Activated T-helper 9 cell treated with anti-CD3 and anti-CD28 coated beads, Interleukin-2, amount 50 U/mL, for 16 hours (primary cell): Measurements from ENCODE around the gene TIRAP.
"Not testable (repeated sequence)": the region's sequence is repeated elsewhere in the genome, so short reads cannot be mapped to it uniquely, and the experiment has no call there.

Experiments used
- DNase-seq: peaks from one replicate; pipeline ENCODE4 v3.0.0-alpha.2; 2020; ENCODE audit warnings: low read depth

TIRAP gene

DNA sequence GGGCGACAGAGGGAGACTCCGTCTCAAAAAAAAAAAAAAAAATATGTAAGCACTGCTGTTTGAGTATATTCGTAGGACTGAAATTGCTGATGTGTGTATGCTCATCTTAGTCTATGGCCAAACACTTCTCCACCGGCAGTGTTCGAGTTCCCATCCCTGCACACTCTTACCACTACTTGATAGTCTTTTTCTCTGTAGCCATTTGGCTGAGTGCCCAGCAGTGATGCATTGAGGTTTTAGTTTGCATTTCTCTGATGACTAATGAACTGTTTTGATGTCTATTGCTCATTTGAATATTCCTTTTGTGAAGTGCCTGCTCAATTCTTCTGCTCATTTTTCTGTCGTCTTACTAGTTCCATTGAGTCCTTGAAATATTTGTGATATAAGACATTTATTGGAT, 1.9 kb downstream of the TIRAP start:
- DNase-seq = peak; percentile 75

DNA sequence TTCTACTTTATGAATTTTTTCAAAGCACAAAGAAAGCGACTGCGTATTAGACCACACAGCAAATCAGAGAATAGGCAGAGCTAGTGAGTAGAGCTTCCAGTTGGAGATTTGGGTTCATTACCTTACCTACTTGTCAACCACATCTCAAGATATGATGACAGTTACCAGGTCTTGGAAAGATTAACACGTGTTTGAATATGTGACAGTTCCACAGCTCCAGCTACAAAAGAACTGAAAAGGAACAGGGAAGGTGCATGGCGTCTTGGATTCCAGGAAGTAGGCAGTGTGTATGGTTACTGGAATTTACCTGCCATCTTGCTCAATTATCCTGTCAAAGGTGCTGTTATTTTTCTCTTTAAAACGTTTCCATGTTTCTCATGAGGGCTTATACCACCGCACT, 5.3 kb downstream of the TIRAP start:
- DNase-seq = no peak

DNA sequence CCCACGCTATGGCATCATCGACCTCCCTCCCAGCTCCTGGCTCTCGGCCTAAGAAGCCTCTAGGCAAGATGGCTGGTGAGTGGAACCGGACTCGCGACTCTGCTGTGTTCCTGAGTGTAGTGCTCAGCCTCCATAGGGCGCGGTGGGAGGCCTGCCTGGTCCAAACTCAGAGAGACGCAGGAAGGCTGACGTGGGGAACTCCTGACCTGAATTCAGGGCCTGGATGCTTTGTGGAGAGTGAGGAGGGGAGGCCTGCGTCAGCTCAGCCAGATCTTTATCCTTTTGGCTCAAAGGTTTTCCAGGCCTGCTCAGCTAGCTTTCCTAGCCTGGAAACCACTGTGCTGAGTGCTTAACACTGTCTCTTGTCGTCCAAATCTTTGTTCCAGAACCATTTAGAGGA, 8.0 kb downstream of the TIRAP start:
- DNase-seq = no peak

DNA sequence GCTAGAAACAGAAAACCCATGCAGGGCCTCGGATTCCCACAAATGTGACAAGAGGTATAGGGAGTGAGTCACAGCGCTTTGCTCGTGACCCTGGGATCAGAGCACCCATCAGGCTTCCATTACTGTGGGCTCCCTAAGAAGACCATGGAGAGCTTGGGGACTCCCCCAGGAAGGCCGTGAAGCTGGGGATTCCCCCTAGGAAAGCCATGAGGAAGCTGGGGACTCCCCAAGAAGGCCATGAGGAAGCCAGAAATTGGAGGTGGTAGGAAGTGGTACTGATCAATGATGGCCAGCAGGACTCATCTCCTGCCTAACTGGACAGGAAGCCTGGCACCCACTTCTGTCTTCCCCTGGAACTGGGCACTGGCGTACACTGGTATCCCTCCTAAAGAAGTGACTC, 10.8 kb downstream of the TIRAP start:
- DNase-seq = no peak

DNA sequence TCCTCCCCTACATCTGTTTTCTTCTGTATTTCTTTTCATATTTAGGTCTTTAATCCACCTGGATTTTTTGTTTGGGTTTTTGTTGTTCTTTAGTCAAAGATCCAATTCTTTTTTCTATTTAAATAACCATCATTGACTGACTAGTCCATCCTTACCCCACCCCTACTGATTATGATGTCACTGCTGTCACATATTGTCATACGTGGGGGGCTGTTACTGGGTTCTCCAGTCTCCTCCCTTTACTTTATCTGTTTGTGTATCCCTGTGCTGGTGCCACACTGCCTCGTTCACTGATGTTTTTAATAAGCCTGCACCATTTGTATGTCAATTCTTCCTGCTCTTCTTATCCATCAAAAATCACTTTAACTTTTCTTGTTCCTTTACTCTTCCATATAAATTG, 14.1 kb downstream of the TIRAP start:
- no peak for DNase-seq

DNA sequence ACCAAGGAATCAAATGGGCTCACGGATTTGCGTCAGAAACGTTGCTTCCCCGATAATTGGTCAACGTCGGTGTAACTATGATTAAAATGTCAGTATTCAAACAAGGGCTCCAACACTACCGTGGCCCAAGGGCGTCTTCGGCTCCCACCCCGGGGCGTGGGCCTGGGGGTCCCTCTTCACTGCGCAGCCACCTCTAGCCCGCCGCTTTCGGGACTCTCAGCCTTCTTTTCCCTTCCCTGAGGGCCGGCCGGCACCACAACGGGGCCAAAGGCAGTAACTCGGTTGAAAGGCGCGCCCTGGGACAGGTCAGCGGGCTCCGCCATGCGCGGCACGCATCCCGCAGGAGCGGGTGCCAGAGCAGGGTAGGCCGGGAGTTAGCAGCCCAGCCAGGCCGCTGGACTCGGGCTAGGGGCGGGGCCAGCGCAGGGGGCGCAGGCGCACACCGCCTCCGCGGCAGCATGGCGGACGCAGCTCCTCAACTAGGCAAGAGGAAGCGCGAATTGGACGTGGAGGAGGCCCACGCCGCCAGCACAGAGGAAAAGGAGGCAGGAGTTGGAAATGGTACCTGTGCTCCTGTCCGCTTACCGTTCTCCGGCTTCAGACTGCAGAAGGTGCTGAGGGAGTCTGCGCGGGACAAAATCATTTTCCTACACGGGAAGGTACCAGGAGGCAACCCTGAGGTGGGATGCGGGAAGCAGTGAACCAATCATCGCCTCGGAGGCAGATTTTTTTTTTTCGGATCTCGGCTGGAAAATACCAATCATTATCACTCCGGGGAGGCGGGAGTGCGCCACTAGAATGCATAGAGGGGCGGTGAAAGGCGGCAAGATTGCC, 20.9 kb downstream of the TIRAP start, which contains the start of gene DCPS:
DCPS (plus strand) TSS at position 438 of the 834 bp plus-strand sequence; CDS start at position 459, 21 bp downstream.
- peak; percentile 83 for DNase-seq

DNA sequence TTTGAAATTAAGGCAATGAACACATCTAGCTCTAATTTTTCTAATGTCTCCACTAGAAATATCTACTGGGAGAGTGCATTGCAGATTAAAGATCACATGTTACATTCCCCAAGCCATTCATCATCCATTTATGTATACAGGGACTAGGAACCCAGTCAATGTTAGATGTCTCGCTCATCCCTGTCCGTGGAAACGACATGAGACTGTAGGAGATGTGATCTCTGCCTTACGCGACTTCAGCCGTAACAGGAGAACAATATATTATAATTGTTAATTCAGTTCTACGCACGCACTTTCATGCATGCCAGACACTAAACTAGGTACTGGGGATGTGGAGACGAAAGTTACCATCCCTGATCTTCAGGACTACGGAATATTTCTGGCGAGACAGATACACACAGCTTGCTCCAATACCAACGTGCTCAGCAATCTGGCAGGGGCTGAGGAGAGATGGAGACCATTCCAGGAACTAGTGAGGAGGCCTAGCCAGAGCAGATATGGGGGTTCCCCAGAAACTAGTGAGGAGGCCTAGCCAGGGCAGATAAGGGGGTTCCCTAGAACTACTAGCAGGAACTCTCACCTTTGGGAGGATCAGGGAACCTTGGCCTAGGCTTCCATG, 21.7 kb downstream of the TIRAP start:
- DNase-seq = no peak

DNA sequence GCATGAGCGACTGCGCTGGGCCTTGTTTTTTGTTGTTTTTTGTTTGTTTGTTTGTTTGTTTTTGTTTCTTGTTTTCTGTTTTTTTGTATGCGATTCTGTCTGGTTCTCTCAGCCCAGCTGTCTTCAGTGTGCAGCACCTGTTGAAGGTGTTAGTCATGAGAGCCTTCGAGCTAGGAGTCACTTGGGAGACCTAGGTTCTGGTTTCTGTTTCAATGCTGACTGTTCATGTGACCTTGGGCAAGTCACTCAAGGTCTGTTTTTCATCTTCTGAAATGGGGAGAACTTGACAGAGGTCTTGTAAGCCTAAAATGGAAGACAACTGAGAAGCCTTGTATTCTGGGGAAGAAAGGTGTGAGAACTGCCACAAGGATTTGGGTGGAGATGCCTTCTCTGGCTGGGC, 22.8 kb downstream of the TIRAP start:
- no peak for DNase-seq

DNA sequence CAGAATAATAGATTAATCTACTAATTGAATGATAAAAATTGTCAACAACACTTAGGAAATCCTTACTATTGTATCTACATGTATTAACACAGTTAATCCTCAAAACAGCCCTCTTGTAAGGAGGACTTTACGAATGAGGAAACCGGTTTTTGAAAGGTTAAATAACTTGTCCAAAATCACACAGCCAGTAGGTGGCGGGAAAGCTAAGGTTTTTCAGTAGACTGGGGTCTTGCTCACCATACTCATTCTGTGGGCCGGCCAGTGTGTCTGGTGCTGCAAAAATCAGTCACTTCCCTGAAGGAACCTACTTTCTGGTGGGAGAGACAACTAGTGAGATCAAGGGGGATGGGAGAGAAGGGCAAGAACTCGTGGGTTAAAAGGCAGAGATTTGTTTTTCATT, 24.8 kb downstream of the TIRAP start:
- no peak for DNase-seq

DNA sequence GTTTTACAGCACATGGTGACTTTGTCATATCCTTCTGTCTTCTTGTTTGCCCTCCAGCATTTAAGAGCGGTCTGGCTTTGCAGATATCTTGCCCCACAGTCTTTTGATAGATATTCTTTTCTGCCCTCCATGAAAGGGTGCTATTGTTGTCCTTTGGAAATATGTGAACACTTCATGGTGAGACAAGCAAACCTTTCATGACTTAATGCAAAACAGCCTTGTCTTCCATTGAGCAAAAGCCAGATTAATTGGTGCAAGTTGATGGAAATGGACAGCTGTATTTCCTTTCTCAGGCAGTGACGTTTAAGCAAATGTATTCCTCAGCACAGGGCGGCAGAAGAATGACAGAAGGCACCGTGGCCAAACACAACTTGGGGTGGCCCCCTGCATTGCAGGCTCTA, 25.4 kb downstream of the TIRAP start:
- DNase-seq = no peak

DNA sequence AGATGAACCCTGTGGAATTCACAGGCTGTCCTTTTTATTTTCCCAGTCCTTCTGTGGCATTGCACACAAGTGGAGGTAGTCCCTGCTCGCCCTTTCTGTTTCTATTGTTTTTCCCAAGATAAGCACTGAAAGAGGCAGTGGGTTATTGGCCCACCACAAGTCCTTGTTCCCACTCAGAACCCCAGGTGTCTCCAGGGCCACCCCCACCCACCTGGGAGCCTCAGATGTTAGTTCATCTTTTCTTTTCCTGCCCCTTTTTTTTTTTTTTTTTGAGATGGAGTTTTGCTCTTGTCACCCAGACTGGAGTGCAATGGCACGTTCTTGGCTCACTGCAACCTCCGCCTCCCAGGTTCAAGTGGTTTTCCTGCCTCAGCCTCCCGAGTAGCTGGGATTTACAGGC, 25.9 kb downstream of the TIRAP start:
- not testable (repeated sequence) for DNase-seq

DNA sequence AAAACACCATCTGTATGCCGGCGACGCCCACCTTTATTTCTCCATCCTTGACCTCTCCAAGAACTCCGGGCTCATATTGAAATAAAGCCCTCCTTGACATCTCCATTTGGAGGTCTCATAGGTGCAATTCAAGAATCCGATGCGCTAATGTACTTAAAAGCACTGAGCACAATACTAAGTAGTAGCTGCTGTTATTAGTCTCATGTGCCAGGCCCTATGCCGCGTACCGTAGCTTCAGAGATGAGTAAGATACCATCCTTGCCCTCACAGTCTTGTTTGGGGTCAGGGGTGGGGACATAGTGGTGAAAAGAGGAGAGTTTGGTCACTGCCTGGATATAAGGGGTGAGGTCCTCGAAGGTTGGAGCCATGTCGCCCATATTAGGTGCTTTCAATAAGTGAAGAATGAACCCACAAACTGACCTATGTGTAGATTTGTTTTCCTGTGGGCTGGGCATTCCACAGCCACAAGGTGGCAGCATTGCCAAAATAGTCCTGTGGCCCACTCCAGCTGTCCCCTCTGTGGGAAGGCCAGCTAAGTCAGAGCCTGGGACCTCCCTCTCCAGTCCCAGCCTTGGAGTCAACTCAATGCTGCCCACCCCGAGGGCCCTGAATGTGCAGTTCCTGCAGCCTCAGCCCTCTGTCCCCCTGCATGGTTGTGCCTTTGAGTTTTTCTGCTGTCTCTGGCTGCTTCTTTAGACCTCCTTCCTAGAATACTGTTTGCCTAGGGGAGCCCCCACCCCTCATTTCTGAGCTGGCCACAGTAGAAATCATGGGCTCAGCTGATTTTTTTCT, 27.5 kb downstream of the TIRAP start:
- peak; percentile 27 for DNase-seq

DNA sequence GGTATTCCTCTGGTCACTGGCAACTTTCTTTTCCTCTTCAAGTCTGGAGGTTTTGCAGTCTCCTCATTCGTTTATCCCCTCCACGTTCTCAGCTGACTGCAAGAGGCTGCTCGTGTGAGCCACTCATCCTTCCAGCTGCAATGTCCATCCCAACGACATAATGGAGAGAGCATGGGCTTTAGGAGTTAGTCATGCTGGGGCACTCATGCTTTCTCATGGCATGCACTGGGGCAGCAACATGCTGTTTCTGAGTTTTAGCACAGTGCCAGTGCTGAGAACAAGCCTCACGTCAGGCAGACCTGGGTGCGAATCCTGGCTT, 28.1 kb downstream of the TIRAP start:
- no peak for DNase-seq

DNA sequence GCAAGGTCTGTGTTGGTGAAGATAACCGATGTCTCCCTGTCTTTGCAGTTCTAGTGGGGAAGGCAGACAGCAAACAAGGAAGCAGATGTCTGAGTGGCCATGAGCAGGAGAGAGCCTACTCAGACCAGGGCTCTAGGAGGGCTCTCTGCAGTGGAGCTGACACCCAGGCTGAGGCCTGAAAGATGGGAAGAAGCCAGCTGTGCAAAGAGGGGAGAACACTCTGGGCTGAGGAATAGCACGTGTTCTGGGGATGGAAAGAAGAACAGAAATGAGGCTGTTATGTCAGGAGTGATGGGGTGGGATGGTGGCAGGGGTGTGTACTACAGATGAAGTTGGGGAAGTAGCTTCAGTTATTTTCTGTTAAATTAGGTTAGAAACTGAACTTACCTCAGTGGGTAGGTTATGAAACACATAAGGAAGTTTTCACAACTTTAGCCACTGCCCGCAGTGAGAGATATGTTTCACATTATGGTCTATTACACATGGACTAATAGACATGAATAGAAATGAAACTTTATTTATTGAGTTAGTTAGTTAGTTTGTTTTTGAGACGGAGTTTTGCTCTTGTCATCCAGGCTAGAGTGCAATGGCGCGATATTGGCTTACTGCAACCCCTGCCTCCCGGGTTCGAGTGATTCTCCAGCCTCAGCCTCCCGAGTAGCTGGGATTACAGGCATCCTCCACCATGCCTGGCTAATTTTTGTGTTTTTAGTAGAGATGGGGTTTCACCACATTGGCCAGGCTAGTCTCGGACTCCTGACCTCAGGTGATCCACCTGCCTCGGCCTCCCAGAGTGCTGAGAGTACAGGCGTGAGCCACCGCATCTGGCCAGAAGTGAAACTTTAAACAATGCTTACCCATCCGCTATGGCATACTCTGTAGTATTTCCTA, 28.8 kb downstream of the TIRAP start:
- no peak for DNase-seq

DNA sequence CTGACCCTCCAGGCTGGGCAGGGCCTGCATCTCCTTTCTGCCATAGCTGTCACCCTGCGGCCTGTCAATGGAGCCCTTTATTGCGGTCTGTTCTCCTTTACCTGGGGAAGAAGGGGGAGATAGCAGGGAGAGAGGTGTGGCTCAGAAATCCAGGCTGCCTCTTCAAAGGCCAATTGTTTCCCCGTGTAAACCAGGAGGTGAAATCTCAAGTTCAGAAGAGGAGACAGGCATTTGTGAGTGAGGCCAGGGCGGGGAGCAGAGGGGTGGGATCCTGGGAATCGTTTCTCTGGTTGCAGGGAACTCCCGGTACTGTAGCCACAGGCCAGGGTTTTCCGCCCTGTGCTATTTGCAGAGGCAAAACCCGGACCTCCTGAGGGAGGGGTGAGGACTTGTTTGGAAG, 30.1 kb downstream of the TIRAP start:
- DNase-seq = no peak

DNA sequence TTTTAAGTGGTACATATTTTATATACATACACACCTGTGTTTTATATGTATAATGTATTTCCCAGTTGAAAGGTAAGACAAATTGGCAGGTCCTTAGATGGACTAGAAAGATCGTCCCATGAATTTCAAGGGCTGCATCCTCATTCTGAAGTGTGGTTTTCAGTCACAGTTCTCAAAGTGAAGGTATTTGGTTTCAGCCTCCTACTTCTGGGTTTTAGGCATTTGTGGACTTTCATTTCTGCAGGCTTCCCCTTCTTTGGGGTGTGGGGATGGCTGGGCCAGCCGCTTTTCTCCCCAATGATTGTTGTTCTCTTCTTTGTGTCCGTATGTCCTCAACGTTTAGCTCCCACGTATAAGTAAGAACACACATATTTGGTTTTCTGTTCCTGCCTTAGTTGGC, 30.9 kb downstream of the TIRAP start:
- DNase-seq = no peak

DNA sequence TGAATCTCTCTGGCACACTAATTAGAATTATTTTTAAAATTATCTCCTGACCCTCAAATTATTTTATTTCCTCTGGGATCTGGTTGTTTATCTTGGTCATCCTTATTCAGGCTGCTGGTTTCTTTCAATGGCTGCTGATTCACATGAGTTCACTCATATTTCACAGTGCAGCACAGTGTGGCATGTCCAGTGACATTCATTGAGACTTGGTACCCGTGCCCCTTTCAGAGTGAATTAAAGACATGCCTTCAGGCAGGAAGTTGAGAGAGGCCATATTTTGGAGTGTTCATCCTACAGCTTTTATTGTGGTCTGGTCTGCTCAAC, 34.5 kb downstream of the TIRAP start:
- DNase-seq = no peak

DNA sequence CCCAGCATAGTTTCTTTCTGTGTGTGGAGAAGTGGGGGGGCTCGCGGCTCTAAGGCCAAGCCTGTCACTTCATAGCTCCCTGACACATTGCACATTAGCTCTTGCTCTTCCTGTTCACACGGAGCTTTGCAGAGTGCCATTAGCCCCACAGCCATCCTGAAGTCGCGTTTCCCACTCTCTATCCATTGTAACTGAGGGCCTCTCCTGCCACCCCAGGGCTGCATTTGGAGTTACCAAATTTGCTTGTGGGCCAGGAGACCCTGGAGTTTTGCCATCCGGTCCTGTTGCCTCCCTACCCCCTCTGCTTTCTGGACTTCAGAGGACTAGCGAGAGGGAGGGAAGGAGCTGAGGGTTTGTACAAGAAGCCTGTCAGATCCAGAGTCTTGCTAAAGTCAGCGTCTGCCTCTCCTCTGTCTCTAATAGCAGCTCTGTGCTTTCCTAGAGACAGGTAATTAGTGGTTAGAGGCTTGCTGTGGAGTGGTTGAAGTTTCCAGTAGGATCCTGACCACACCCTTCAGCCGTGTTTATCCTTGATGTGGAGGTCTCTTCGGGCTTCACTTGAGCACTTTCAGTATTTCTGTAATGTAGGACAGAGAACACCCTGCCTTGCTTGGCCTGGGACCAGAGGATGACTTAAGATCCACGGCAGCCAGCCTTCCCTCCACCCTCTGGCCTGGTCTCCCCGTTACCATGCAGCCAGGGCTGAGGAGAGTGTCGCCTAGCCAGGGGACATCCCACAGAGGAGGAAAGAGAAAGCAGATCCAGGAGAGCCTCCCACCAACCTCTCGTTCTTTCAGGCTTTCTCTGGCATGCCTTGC, 35.1 kb downstream of the TIRAP start:
- DNase-seq = no peak

DNA sequence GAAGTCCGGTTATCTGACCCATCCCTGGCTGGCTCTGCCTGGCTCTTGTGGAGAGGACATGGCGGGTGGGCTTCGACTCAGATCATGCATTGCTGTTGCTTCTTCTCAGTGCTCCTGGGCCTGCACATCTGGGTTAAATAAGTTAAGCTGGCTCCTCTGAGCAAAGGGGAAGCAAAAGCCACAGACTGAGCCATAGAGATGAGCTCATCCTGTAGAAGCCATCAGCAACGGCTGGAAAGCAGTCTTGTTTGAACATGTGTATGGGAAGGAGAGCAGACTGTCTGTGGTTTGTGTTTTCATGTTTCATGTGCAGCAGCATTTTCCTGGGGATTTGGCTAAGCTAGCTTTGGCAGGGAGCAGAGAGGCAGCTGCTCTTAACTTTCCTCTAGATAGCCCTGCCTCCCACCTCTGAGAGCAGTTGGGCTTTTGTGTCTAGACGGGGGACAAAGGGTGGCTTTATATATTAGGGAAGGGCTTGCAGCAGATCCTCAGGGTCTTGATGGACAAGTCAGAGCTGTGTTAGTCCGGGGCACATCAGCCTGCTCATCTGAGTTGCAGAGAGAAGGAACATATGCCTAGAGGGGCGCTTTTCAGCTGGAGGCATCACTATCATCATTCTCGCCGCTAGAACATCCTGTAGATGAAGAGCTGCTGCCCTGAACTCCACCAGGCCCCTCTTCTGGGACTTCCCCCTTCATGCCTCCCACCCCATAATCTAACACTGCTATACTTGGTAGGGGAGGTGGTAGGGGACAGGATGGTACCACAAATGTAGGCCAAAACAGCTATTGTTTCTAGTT, 35.9 kb downstream of the TIRAP start:
- DNase-seq = no peak

DNA sequence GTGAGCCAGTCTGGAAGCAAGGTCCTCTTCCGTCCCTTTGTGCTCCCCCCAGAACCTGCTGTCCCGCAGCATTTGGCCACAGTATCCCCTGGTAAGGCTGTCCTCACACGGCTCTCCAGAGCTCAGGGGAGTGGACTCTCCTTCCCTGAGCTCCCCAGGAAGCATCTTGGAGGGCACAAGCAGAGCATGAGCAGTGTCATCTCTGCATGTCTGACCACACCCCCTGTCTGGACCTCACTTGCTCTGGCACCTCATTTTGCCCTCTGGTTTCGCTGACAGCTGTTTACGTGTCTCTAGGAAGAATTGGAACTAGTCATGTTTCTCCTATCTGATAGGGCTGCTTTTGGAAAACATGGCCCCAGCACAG, 36.5 kb downstream of the TIRAP start:
- no peak for DNase-seq

DNA sequence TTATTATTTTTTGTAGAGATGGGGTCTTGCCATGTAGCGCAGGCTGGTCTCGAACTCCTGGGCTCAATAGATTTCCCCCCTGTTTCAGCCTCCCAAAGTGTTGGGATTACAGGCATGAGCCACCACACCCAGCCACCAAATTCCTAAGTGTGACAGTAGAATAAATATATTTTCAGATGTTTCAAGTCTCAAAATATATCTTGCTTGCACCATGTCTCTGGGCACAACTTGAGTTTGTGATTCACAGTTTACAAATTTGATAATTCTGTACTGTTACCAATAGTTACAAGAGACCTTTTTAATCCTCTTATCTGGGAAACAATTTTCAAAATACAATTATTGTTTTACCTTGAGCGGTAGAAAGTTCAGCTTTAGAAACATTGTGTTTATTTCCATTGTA, 40.1 kb downstream of the TIRAP start:
- DNase-seq = no peak
